Measurements from ENCODE around the gene SEMA6B.

Gene SEMA6B

DNA sequence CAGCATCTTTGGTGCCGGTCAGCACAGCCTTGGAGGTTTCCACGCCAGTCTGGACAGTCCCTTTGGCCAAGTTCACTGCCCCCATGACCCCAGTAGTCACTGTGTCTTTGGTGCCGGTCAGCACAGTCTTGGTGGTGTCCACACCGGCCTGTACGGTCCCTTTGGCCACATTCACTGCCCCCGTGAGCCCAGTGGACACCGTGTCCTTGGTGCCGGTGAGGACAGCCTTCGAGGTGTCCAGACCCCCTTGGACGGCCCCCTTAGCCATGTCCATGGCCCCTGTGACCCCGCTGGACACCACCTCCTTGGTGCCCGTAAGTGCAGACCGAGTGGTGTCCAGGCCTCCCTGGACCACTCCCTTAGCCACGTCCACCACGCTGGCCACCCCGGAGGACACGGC lies 46.2 kb downstream of the SEMA6B start:
- TF ChIP-seq ZNF223 (tag by site-specific recombination; IDR thresholded peaks at IDR 0.05) (no peak), BCL11B (tag by site-specific recombination; IDR thresholded peaks at IDR 0.05; ENCODE audit: low read depth) (peak; percentile 90), BCL11A (tag by site-specific recombination; IDR thresholded peaks at IDR 0.05; ENCODE audit: low read depth) (peak; percentile 91)
- Histone ChIP-seq H3K4me1 (ENCODE audit: control insufficient read depth, insufficient read depth, low read length) (no peaks in the 10 kb centered on the region), H3K4me3 (ENCODE audit: low read depth, low read length) (no peak overlapping the region), H3K9me3 (ENCODE audit: control insufficient read depth, insufficient read depth, low read depth, low read length) (no peaks in the 10 kb centered on the region), H3K27ac (ENCODE audit: extremely low read depth, low read depth, low read length) (no peak overlapping the region), H3K36me3 (ENCODE audit: control insufficient read depth in 2 of 2, insufficient read depth in 1 of 2, low read length in 2 of 2) (no peaks in the 10 kb centered on the region)
- ChIA-PET CTCF (no interaction called here), POLR2A (no interaction called here)

DNA sequence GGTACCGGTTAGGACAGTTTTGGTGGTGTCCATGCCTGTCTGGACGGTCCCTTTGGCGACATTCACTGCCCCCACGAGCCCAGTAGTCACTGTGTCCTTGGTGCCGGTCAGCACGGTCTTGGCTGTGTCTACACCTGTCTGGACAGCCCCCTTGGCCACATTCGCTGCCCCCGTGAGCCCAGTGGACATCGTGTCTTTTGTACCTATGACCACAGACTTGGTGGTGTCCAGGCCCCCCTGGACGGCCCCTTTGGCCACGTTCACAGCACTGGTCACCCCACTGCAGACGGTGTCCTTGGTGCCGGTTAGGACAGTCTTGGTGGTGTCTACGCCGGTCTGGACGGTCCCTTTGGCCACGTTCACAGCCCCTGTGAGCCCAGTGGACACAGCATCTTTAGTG lies 47.4 kb downstream of the SEMA6B start:
- POLR2A ChIA-PET: no interaction called here
- TF ChIP-seq BCL11B (tag by site-specific recombination; IDR thresholded peaks at IDR 0.05; ENCODE audit: low read depth) (peak; percentile 43; the same call in 1 of the 2 replicates), RBAK (tag by site-specific recombination; IDR thresholded peaks at IDR 0.05) (no peak)

DNA sequence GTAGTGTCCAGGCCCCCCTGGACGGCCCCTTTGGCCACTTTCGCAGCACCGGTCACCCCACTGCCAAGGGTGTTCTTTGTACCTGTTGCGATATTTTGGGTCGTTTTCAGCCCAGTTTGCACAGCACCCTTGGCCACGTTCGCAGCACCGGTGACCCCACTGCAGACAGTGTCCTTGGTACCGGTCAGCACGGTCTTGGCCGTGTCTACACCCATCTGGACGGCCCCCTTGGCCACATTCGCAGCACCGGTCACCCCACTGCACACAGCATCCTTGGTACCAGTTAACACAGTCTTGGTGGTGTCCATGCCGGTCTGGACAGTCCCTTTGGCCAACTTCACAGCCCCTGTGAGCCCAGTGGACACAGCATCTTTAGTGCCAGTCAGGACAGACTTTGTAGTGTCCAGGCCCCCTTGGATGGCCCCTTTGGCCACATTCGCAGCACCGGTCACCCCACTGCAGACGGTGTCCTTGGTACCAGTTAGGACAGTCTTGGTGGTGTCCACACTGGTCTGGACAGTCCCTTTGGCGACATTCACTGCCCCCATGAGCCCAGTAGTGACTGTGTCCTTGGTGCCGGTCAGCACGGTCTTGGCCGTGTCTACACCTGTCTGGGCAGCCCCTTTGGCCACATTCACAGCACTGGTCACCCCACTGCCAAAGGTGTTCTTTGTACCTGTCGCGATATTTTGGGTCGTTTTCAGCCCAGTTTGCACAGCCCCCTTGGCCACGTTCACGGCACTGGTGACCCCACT lies 48.0 kb downstream of the SEMA6B start:
- H3K4me3 ChIP-seq (ENCODE audit: low read depth, low read length): no peak overlapping the region
- TF ChIP-seq, protein P1, sequence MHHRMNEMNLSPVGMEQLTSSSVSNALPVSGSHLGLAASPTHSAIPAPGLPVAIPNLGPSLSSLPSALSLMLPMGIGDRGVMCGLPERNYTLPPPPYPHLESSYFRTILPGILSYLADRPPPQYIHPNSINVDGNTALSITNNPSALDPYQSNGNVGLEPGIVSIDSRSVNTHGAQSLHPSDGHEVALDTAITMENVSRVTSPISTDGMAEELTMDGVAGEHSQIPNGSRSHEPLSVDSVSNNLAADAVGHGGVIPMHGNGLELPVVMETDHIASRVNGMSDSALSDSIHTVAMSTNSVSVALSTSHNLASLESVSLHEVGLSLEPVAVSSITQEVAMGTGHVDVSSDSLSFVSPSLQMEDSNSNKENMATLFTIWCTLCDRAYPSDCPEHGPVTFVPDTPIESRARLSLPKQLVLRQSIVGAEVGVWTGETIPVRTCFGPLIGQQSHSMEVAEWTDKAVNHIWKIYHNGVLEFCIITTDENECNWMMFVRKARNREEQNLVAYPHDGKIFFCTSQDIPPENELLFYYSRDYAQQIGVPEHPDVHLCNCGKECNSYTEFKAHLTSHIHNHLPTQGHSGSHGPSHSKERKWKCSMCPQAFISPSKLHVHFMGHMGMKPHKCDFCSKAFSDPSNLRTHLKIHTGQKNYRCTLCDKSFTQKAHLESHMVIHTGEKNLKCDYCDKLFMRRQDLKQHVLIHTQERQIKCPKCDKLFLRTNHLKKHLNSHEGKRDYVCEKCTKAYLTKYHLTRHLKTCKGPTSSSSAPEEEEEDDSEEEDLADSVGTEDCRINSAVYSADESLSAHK (tag by site-specific recombination; IDR thresholded peaks at IDR 0.05): no peak
- ChIA-PET CTCF (no interaction called here), POLR2A (no interaction called here)
- no peaks in the 10 kb centered on the region for H3K9me3 ChIP-seq (ENCODE audit: control insufficient read depth, insufficient read depth, low read depth, low read length)
- no peak overlapping the region for H3K27ac ChIP-seq (ENCODE audit: extremely low read depth, low read depth, low read length)
- no peaks in the 10 kb centered on the region for H3K4me1 ChIP-seq (ENCODE audit: control insufficient read depth, insufficient read depth, low read length)
- H3K36me3 ChIP-seq (ENCODE audit: control insufficient read depth in 2 of 2, insufficient read depth in 1 of 2, low read length in 2 of 2): peaks cover 0 to 5% of the 10 kb centered on the region in 2 experiments; a peak in 2 of 3 replicates

More for the DNA sequence above, 47.4 kb downstream of the SEMA6B start:
- Histone ChIP-seq H3K4me3 (ENCODE audit: low read depth, low read length) (no peak overlapping the region), H3K9me3 (ENCODE audit: control insufficient read depth, insufficient read depth, low read depth, low read length) (no peaks in the 10 kb centered on the region), H3K4me1 (ENCODE audit: control insufficient read depth, insufficient read depth, low read length) (no peaks in the 10 kb centered on the region), H3K36me3 (ENCODE audit: control insufficient read depth in 2 of 2, insufficient read depth in 1 of 2, low read length in 2 of 2) (peaks cover 0 to under 1% of the 10 kb centered on the region in 2 experiments; a peak in 2 of 3 replicates), H3K27ac (ENCODE audit: extremely low read depth, low read depth, low read length) (no peak overlapping the region)
- CTCF ChIA-PET: no interaction called here

DNA sequence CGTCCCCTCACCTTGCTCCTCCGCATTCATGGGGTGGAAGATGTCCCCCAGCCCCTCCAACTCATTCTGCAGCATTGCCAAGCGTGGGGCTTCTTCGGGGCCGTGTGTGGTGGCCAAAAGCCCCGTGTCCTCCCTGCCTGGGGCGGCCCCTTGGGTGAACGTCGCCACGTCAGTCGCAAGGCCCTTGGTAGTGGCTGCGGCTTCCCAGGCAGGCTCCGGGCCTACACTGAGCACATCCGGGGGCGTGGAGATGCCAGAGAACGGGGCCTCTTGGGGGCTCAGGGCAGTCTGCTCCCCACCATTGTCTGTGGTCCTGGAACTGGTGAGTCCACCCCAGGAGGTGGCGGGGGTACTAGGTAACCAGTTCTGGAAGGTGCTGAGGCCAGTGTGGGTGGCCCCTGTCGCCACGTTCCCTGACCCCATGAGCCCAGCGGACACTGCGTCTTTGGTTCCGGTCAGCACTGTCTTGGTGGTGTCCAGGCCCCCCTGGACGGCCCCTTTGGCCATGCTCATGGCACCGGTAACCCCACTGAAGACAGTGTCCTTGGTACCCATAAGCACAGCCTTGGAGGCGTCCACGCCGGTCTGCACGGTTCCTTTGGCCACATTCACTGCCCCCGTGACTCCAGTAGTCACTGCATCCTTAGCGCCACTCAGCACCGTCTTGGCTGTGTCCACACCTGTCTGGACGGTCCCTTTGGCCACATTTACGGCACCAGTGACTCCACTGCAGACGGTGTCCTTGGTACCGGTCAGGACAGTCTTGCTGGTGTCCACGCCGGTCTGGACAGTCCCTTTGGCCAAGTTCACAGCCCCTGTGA lies 48.8 kb downstream of the SEMA6B start:
- Histone ChIP-seq H3K36me3 (ENCODE audit: control insufficient read depth in 2 of 2, insufficient read depth in 1 of 2, low read length in 2 of 2) (peaks cover 0 to 10% of the 10 kb centered on the region in 2 experiments; a peak in 2 of 3 replicates), H3K4me1 (ENCODE audit: control insufficient read depth, insufficient read depth, low read length) (no peaks in the 10 kb centered on the region), H3K9me3 (ENCODE audit: control insufficient read depth, insufficient read depth, low read depth, low read length) (no peaks in the 10 kb centered on the region), H3K27ac (ENCODE audit: extremely low read depth, low read depth, low read length) (no peak overlapping the region), H3K4me3 (ENCODE audit: low read depth, low read length) (no peak overlapping the region)
- ChIA-PET CTCF (interaction anchor here (3.6 kb wide), 1 partner anchor 13 kb away, joined by 24 read pairs; no protein-coding TSS in a partner anchor), POLR2A (interaction anchor here (0.7 kb wide), 1 partner anchor 213 kb away, joined by 5 read pairs; no protein-coding TSS in a partner anchor)
- TF ChIP-seq ZNF623 (tag by site-specific recombination; IDR thresholded peaks at IDR 0.05) (no peak), GLIS2 (tag by site-specific recombination; IDR thresholded peaks at IDR 0.05) (0 out of 2 replicates have a peak, but pooled peaks have one; percentile 11), BCL11B (tag by site-specific recombination; IDR thresholded peaks at IDR 0.05; ENCODE audit: low read depth) (peak; percentile 73; the same call in 1 of the 2 replicates)

DNA sequence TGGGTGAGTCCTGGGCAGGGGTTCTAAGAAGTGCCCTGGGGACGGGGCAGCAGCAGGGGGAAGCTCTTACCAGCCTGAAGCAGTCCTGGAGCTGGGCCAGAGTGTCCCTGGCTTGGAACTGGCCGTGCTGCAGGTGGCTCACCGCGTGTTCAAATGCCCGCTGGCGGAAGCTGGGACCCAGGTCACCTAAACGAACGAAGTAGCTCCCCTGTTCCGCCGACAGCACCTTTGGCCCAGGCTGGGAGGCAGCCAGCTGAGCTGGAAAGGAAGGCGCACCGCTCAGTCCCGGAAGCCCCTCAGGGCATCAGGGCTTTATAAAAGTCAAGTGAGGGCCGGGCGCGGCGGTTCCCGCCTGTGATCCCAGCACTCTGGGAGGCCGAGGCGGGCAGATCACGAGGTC lies 50.8 kb downstream of the SEMA6B start:
- ChIA-PET POLR2A (interaction anchor here (0.8 kb wide), 1 partner anchor 37 kb away, joined by 3 read pairs; the partner anchor contains the start of gene HDGFL2), CTCF (interaction anchor here (0.5 to 3.6 kb wide), 4 partner anchors 12 to 33 kb away, joined by 3 to 24 read pairs (median 4); no protein-coding TSS in a partner anchor)
- H3K9me3 ChIP-seq (ENCODE audit: control insufficient read depth, insufficient read depth, low read depth, low read length): no peaks in the 10 kb centered on the region
- no peak overlapping the region for H3K27ac ChIP-seq (ENCODE audit: extremely low read depth, low read depth, low read length)
- no peak overlapping the region for H3K4me3 ChIP-seq (ENCODE audit: low read depth, low read length)
- no peaks in the 10 kb centered on the region for H3K4me1 ChIP-seq (ENCODE audit: control insufficient read depth, insufficient read depth, low read length)
- H3K36me3 ChIP-seq (ENCODE audit: control insufficient read depth in 2 of 2, insufficient read depth in 1 of 2, low read length in 2 of 2): peaks cover 0 to 29% of the 10 kb centered on the region in 2 experiments; a peak in 2 of 3 replicates
- TF ChIP-seq ZIC2 (tag by site-specific recombination; IDR thresholded peaks at IDR 0.05) (no peak), ZNF146 (tag by site-specific recombination; IDR thresholded peaks at IDR 0.05) (no peak), ZNF600 (tag by site-specific recombination; IDR thresholded peaks at IDR 0.05) (no peak), ZNF658 (tag by site-specific recombination; IDR thresholded peaks at IDR 0.05) (no peak), ZNF404 (tag by site-specific recombination; IDR thresholded peaks at IDR 0.05) (no peak), ZNF629 (tag by site-specific recombination; IDR thresholded peaks at IDR 0.05) (no peak), ZNF211 (tag by site-specific recombination; IDR thresholded peaks at IDR 0.05; ENCODE audit: low read depth) (no peak), ZSCAN16 (tag by site-specific recombination; IDR thresholded peaks at IDR 0.05) (no peak), ZNF776 (tag by site-specific recombination; IDR thresholded peaks at IDR 0.05; ENCODE audit: borderline replicate concordance) (no peak), ZNF354C (tag by site-specific recombination; IDR thresholded peaks at IDR 0.05; ENCODE audit: borderline replicate concordance, low read depth) (no peak), ZNF221 (tag by site-specific recombination; IDR thresholded peaks at IDR 0.05; ENCODE audit: borderline replicate concordance) (no peak), HOXA7 (CRISPR knock-in tag; IDR thresholded peaks at IDR 0.05; ENCODE audit: borderline replicate concordance) (no peak), ZNF121 (tag by site-specific recombination; IDR thresholded peaks at IDR 0.05) (no peak), ZNF10 (tag by site-specific recombination; IDR thresholded peaks at IDR 0.05) (no peak)

Measured in HEK293 (cell line).